IMR-90 (cell line): ENCODE data around the gene PCDHGA12.

Experiments used
- BHLHE40 ChIP-seq: fragments of 150-350 bp; IDR thresholded peaks from 2 replicates; pipeline ENCODE4 v1.6.1; 2016; ENCODE audit warnings: mild to moderate bottlenecking, low read depth, low read length
- MAZ ChIP-seq: IDR thresholded peaks from 2 replicates; pipeline ENCODE4 v1.6.1; 2012; ENCODE audit warnings: low read depth, mild to moderate bottlenecking, low read length, improper control_type of control experiment, moderate library complexity, borderline replicate concordance
- RFX5 ChIP-seq: IDR thresholded peaks from 2 replicates; pipeline ENCODE4 v1.8.0; 2012; ENCODE audit warnings: low read depth, mild to moderate bottlenecking, low read length, moderate library complexity
- USF2 ChIP-seq: fragments of 150-350 bp; IDR thresholded peaks from 2 replicates; pipeline ENCODE4 v1.6.1; 2017; ENCODE audit warnings: mild to moderate bottlenecking, antibody characterized with exemption, low read length, low read depth
- TF ChIP-seq, protein P1 (sequence below): conservative IDR thresholded peaks from 2 replicates; pipeline ENCODE4 v1.5.1; 2012; ENCODE audit warnings: mild to moderate bottlenecking, low read depth, low read length, improper control_type of control experiment

- TF ChIP-seq, protein P1, sequence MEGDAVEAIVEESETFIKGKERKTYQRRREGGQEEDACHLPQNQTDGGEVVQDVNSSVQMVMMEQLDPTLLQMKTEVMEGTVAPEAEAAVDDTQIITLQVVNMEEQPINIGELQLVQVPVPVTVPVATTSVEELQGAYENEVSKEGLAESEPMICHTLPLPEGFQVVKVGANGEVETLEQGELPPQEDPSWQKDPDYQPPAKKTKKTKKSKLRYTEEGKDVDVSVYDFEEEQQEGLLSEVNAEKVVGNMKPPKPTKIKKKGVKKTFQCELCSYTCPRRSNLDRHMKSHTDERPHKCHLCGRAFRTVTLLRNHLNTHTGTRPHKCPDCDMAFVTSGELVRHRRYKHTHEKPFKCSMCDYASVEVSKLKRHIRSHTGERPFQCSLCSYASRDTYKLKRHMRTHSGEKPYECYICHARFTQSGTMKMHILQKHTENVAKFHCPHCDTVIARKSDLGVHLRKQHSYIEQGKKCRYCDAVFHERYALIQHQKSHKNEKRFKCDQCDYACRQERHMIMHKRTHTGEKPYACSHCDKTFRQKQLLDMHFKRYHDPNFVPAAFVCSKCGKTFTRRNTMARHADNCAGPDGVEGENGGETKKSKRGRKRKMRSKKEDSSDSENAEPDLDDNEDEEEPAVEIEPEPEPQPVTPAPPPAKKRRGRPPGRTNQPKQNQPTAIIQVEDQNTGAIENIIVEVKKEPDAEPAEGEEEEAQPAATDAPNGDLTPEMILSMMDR = no peak
- TF ChIP-seq MAZ (no peak), BHLHE40 (no peak), USF2 (no peak), RFX5 (no peak)
Measured at GRCh38 chr5:141441571-141442170, 11.4 kb downstream of the PCDHGA12 start.
